G401.6 (cell line): ENCODE measurements around the gene ARFGEF3.
"Not testable (repeated sequence)": the region's sequence is repeated elsewhere in the genome, so short reads cannot be mapped to it uniquely, and the experiment has no call there.

Source experiments
- FAIRE-seq: peaks from 2 replicates; lab custom pipeline; 2012; peaks lifted over from hg19 to GRCh38; lab: Jason Lieb, UNC

ARFGEF3 gene

GRCh38 chr6:138175596-138175995 is 13.9 kb downstream of the ARFGEF3 start:
- no peak for FAIRE-seq

DNA sequence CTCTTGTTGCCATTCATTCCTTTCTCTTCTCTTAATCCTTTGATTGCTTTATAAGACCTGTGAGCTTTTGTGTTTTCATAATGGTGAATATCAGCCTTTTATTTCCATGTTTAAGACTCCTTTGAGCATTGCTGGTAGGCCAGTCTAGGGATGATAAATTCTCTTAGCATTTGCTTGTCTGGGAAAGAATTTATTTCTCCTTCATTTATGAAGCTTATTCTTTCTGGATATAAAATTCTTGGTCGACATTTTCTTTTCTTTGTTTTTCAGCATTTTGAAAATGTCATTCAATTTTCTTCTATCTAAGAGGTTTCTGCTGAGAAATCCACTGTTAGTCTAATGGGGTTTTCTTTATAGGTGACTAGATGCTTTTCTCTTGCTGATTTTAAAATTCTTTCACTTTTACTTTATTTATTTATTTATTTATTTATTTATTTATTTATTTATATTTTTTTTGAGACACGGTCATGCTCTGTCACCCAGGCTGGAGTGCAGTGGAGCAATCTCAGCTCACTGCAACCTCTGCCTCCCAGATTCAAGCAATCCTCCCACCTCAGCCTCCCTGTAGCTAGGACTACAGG is 15.0 kb downstream of the ARFGEF3 start:
- no peak for FAIRE-seq

DNA sequence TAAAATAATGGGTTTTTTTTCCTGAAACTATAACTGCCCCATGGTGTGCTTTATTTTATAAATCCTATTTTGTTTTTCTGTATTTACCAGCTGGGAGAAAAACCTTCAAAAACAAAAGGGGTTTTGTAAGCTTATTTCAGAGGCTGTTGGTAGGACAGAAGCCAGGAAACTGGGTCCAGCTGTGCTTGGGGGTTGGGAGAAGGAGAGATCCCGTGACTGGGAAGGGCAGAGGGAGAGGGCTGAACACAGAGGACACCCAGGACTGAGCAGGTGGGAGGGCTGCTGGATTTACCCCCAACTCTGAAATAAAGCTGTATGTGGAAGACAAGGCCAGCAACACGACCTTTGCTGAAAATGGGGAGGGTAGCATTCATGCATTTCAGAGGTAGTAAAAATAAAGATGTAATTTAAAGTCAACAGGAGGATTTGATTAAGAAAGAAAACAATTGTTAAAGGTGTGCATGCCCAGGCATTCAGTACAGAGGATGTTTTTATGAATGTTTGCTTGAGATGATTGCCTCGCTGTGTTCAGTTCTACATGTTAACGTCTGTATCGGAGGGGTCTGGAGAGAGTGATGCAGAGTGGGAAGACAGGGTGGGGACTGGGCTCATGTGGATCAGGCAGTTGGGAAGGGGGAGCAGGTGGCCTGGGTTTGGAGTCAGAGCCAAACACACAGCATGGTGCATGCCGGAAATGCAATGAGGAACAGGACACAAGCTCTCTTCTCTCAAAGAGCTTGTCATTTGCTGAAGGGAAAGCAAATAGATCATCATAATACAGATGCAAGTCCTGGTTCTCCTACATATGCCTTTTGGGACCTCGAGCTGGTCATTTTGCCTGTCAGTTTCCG is 21.4 kb downstream of the ARFGEF3 start:
- no peak for FAIRE-seq

GRCh38 chr6:138183790-138184134 is 22.0 kb downstream of the ARFGEF3 start:
- no peak for FAIRE-seq

GRCh38 chr6:138184230-138184629 is 22.5 kb downstream of the ARFGEF3 start:
- FAIRE-seq = no peak

DNA sequence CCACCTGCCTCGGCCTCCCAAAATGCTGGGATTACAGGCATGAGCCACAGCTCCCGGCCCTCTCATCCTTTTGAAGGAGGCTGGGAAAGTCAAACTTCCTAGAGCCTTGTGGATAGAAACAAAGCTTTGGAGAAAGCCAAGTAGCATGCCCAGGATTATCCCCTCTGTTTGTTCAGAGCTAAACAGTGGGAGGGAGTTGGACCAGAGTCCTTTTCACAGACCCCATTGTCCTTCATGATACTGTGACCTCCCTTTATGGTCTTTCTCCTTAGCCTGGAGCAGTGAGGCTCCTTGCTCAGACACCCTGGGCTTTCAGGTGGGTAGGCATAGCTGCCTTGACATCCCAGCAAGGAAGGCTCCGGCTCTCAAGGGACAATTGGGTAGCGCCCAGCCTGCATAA is 25.4 kb downstream of the ARFGEF3 start:
- FAIRE-seq = no peak

DNA sequence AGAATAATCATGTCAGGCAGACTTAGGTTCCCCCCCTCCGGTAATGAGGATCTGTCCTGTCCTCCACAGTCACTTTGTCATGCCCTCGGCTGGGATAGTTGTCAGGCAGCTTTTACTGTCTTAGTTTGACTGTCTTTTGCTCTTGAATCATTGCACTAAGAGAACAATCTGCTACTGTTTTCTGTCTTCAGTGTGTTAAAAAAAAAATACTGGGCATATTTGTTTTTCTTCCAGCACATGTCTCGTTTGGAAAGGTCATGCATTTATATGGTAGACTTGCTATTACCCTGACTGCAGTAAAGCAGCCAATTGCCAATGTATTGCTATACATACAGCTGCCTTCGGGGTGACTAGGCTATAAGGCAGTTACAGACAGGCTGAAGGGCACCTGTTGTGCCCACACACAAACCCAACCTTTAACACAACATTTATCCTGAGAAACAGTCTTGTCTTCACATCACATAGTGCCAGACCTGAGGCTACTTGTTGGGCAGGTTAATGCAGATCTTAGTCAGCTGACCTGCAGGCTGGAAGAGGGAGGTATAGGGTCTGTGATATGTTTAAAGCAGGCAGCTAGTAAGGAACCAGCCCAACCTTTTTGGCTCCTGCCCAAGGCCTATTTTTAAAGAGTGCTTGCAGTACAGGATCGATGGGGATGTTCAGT is 26.7 kb downstream of the ARFGEF3 start:
- no peak for FAIRE-seq

GRCh38 chr6:138194287-138194686 is 32.5 kb downstream of the ARFGEF3 start:
- FAIRE-seq = no peak

DNA sequence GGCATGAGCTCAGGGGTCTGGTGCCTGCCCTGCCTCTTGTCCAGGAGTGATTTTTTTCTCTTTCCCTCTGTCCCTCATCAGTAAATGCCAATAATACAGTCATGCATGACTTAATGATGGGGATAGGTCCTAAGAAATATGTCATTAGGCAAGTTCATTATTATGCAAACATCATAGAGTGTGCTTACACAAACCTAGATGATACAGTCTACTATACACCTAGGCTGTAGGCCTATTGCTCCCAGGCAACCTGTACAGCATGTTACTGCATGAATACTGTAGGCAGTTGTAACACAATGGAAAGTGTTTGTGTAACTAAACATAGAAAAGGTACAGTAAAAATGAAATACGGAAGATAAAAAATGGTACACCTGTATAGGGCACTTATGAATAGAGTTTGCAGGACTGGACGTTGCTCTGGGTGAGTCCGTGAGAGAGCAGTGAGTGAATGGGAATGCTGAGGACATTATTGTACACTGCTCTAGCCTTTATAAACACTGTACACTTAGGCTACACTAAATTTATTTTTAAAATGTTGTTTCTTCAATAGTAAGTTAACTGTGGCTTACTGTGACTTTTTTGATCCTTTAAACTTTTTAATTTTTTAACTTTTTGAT is 34.5 kb downstream of the ARFGEF3 start:
- FAIRE-seq = no peak

- FAIRE-seq = no peak
Observed at GRCh38 chr6:138197570-138197969, 35.8 kb downstream of the ARFGEF3 start.

GRCh38 chr6:138198430-138199091 is 36.8 kb downstream of the ARFGEF3 start:
- FAIRE-seq = no peak

GRCh38 chr6:138201836-138202235 is 40.1 kb downstream of the ARFGEF3 start:
- FAIRE-seq = no peak

GRCh38 chr6:138203315-138203714 is 41.6 kb downstream of the ARFGEF3 start:
- no peak for FAIRE-seq

- no peak for FAIRE-seq
Observed at GRCh38 chr6:138204303-138204702, 42.6 kb downstream of the ARFGEF3 start.

- no peak for FAIRE-seq
Observed at GRCh38 chr6:138204792-138205384, 43.1 kb downstream of the ARFGEF3 start.

DNA sequence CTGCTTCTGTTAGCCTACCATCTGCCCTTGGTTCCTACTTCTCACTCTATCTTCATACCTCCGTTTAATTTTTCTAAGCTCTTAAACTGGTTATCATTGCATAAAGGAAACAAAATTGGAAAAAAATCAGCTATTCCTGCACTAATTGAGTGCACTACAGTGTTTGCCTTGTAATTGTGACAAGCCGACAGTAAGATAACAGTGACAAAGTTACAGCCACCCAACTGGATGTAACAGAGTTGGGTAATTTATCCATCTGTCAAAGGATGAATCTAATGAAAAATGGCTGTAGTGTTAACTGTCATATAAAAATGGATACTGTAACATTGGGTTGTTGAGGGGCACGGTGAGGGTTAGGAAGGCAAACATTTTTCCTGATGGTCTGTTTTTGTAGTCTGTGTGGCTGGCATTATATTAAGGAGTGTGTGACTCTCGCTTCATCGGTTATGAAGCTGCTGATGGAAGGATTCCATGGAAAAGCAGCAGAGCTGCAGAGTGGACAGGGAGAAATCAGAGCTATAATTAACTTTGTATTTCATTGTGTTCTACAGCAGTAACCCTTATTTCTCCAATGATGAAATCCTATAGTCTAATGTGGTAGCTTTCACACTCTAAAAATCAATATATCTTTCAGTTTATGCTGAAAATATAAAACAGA is 43.8 kb downstream of the ARFGEF3 start:
- no peak for FAIRE-seq

DNA sequence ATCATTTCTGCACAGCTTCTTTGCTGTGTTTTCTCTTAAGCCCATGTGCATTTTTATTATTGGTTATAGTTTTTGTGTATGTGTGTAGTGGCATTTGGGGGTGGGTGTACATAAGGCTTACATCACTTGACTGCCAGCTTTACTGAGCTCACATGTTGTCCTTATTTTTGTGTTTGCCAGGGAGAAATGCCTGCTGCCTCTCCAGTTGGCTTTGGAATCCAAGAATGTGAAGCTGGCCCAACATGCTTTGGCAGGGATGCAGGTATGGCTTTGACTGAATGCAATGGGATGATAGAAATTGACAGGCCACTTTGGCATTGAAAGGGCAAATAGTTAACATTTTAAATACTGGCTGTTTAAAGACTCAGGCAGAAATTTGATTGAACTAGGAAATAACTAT is 45.1 kb downstream of the ARFGEF3 start:
- FAIRE-seq = no peak

GRCh38 chr6:138211048-138211581 is 49.4 kb downstream of the ARFGEF3 start:
- FAIRE-seq = no peak

- FAIRE-seq = no peak
Observed at GRCh38 chr6:138211601-138212000, 49.9 kb downstream of the ARFGEF3 start.

DNA sequence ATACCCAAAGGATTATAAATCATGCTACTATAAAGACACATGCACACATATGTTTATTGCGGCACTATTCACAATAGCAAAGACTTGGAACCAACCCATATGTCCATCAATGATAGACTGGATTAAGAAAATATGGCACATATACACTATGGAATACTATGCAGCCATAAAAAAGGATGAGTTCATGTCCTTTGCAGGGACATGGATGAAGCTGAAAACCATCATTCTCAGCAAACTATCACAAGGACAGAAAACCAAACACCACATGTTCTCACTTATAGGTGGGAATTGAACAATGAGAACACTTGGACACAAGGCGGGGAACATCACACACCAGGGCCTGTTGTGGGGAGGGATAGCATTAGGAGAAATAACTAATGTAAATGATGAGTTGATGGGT is 50.8 kb downstream of the ARFGEF3 start:
- FAIRE-seq = not testable (repeated sequence)

DNA sequence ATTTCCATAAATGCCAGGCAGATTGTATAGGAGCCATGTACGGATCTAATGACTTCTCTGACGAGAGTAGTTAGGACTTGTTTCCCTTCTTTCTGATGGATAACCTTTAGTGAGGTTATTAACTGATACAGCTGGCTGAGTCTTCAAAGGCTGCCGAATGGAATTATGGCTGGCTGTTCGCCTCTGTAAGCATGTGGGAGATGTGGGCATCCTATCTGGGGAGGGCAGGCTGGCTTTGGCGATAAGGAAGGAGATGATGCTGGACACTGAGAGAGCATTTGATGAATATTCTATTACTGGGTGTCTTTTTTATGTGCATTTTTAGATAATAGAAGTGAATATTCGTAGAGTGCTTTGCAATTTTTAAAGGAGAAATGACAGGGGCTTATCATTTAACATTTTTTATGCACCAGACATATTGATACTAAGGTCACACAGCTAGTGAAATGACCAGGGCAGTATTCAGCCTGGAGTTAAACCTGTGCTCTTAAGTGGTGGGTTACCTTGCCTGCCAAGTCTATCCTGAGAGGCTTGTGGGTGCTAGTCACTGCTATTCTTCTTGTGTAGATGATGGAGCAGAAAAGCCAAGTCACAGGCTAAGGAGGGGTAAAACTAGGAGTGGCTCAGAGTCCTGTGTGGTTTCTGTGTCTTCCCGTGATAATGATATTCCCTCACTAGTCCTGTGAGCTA is 53.5 kb downstream of the ARFGEF3 start:
- no peak for FAIRE-seq
